ENCODE results near the gene ECHDC3. TPM values are rescaled to one million over a fixed set of nuclear protein-coding genes. Genes with fewer than 3 reads are reported as not detected.
A peak's percentile ranks its signal among the peaks of the same experiment; 100 is the strongest.

Gene ECHDC3
- total and polyA plus RNA-seq, 2 donors (not counting 3 experiments of a cell fraction or from before 2014, with no cell fraction given) = 6.0 to 7.3 TPM

GRCh38 chr10:11741608-11742007 is 574 bp upstream of the ECHDC3 start:
- ChIA-PET CTCF (interaction anchor here (1.1 kb wide), 1 partner anchor 17 kb away, joined by 3 read pairs; no protein-coding TSS in a partner anchor), POLR2A (no interaction called here)
- H3K79me2 ChIP-seq (ENCODE audit: control insufficient read depth, insufficient read depth, low read length) = no peaks in the 10 kb centered on the region
- no peaks in the 10 kb centered on the region for H3K9me1 ChIP-seq (replicated peaks; ENCODE audit: control insufficient read depth, extremely low read depth, insufficient read depth, low read length)
- FAIRE-seq (no peak), DNase-seq (ENCODE audit: low read depth, low spot score) (no peak)
- peaks cover 0 to 2% of the 10 kb centered on the region in 2 experiments for H3K27me3 ChIP-seq (ENCODE audit: control insufficient read depth in 2 of 2, insufficient read depth in 2 of 2, low read length in 2 of 2)
- H3K27ac ChIP-seq (ENCODE audit: insufficient read depth, low read depth, low read length) = no peak overlapping the region
- BruUV-seq (replicated peaks) = no TSS peak
- no peaks in the 10 kb centered on the region for H3K36me3 ChIP-seq (ENCODE audit: control insufficient read depth in 2 of 2, extremely low read depth in 1 of 2, insufficient read depth in 2 of 2, low read length in 2 of 2)
- H3K4me1 ChIP-seq (ENCODE audit: control insufficient read depth, extremely low read depth, insufficient read depth, low read length) = peaks cover 3% of the 10 kb centered on the region
- H3K4me3 ChIP-seq (replicated peaks in 1 of 3; ENCODE audit: insufficient read depth in 1 of 3, low read depth in 1 of 3, low read length in 3 of 3) = peak overlapping the region in 1 of 3 experiments; percentile 12
- H3K4me2 ChIP-seq (ENCODE audit: insufficient read depth, low read length) = peak overlapping the region; percentile 63
- H3K9ac ChIP-seq (replicated peaks; ENCODE audit: extremely low read depth, insufficient read depth, low read length) = no peak overlapping the region
- no peaks in the 10 kb centered on the region for H3K9me3 ChIP-seq (replicated peaks; ENCODE audit: control insufficient read depth, insufficient read depth, low read length)
- TF ChIP-seq POLR2A (IDR thresholded peaks at IDR 0.05; ENCODE audit: low read depth, low read length) = no peak
- TF ChIP-seq POLR2AphosphoS5 (IDR thresholded peaks at IDR 0.05; ENCODE audit: insufficient read depth, low read depth, low read length) = no peak
- intact Hi-C loops (cut with micrococcal nuclease) = loop anchor here (5.0 kb wide), 1 partner anchor 224 kb away; no protein-coding TSS in a partner anchor
- dilution Hi-C loops (cut with MboI; ENCODE audit: extremely low pct_ligation_motif_present, low sequenced_read_pairs) = no loop called here
- H2AFZ ChIP-seq (ENCODE audit: low read depth, low read length) = peak overlapping the region; percentile 83
- no peaks in the 10 kb centered on the region for H4K20me1 ChIP-seq (replicated peaks; ENCODE audit: control insufficient read depth, extremely low read depth, insufficient read depth, low read length)

- POLR2A ChIA-PET = no interaction called here
- Histone ChIP-seq H3K79me2 (ENCODE audit: control insufficient read depth, insufficient read depth, low read length) (no peaks in the 10 kb centered on the region), H3K4me3 (replicated peaks in 1 of 3; ENCODE audit: insufficient read depth in 1 of 3, low read depth in 1 of 3, low read length in 3 of 3) (peak overlapping the region in 2 of 3 experiments; percentile 50 to 52), H3K9me1 (replicated peaks; ENCODE audit: control insufficient read depth, extremely low read depth, insufficient read depth, low read length) (no peaks in the 10 kb centered on the region), H3K27me3 (ENCODE audit: control insufficient read depth in 2 of 2, insufficient read depth in 2 of 2, low read length in 2 of 2) (peaks cover 0 to 2% of the 10 kb centered on the region in 2 experiments), H2AFZ (ENCODE audit: low read depth, low read length) (peak overlapping the region; percentile 94), H3K27ac (ENCODE audit: insufficient read depth, low read depth, low read length) (no peak overlapping the region), H3K9ac (replicated peaks; ENCODE audit: extremely low read depth, insufficient read depth, low read length) (peak overlapping the region; percentile 59), H4K20me1 (replicated peaks; ENCODE audit: control insufficient read depth, extremely low read depth, insufficient read depth, low read length) (no peaks in the 10 kb centered on the region), H3K9me3 (replicated peaks; ENCODE audit: control insufficient read depth, insufficient read depth, low read length) (no peaks in the 10 kb centered on the region), H3K4me2 (ENCODE audit: insufficient read depth, low read length) (peak overlapping the region; percentile 32), H3K4me1 (ENCODE audit: control insufficient read depth, extremely low read depth, insufficient read depth, low read length) (peaks cover 3% of the 10 kb centered on the region), H3K36me3 (ENCODE audit: control insufficient read depth in 2 of 2, extremely low read depth in 1 of 2, insufficient read depth in 2 of 2, low read length in 2 of 2) (no peaks in the 10 kb centered on the region)
- CTCF ChIA-PET = interaction anchor here (0.6 to 0.8 kb wide), 2 partner anchors 18 to 196 kb away, joined by 3 read pairs; no protein-coding TSS in a partner anchor
- dilution Hi-C loops (cut with MboI; ENCODE audit: extremely low pct_ligation_motif_present, low sequenced_read_pairs) = no loop called here
- intact Hi-C loops (cut with micrococcal nuclease) = loop anchor here (5.0 kb wide), 1 partner anchor 226 kb away; no protein-coding TSS in a partner anchor
- FAIRE-seq (no peak), DNase-seq (ENCODE audit: low read depth, low spot score) (no peak)
- no TSS peak for BruUV-seq (replicated peaks)
- TF ChIP-seq EZH2 (IDR thresholded peaks at IDR 0.05; ENCODE audit: borderline replicate concordance, low read depth, low read length, severe bottlenecking) = no peak
- no peak for TF ChIP-seq MAX (IDR thresholded peaks at IDR 0.05; ENCODE audit: insufficient read depth, insufficient read length)
Observed at GRCh38 chr10:11742779-11743298, 657 bp downstream of the ECHDC3 start.
